DMS 273 treated with DMSO at 0.1 percent for 48 hours (cell line): ENCODE measurements around the gene MTAP.

Experiments
- DNase-seq: peaks from one replicate; lab custom pipeline; 2025; lab: John Stamatoyannopoulos, UW

Gene MTAP

GRCh38 chr9:21969011-21969940 is 166.8 kb downstream of the MTAP start:
- DNase-seq: no peak

GRCh38 chr9:21969951-21970799 is 167.7 kb downstream of the MTAP start:
- DNase-seq: no peak

- no peak for DNase-seq
Observed at GRCh38 chr9:21970800-21971640, 168.6 kb downstream of the MTAP start.

GRCh38 chr9:21972361-21972760 is 169.9 kb downstream of the MTAP start:
- no peak for DNase-seq

- no peak for DNase-seq
Observed at GRCh38 chr9:21974343-21974721, 171.9 kb downstream of the MTAP start.

GRCh38 chr9:21974722-21975409 is 172.4 kb downstream of the MTAP start:
- DNase-seq: peak; percentile 89

- no peak for DNase-seq
Observed at GRCh38 chr9:21976334-21976875, 174.0 kb downstream of the MTAP start.

GRCh38 chr9:21982391-21982790 is 180.0 kb downstream of the MTAP start:
- no peak for DNase-seq

GRCh38 chr9:21982861-21983560 is 180.6 kb downstream of the MTAP start:
- DNase-seq: no peak

GRCh38 chr9:21983561-21983935 is 181.1 kb downstream of the MTAP start:
- DNase-seq: no peak

GRCh38 chr9:21984101-21984500 is 181.7 kb downstream of the MTAP start:
- DNase-seq: no peak

GRCh38 chr9:21985964-21986667 is 183.7 kb downstream of the MTAP start:
- no peak for DNase-seq
